Activated T-cell treated with anti-CD3 and anti-CD28 coated beads for 24 hours (primary cell): ENCODE measurements around the gene TTLL6.

Experiments
- DNase-seq: peaks from one replicate; pipeline ENCODE4 v3.0.0-alpha.2; 2020; ENCODE audit warnings: low read depth

Gene TTLL6

GRCh38 chr17:48759288-48759687 is 57.7 kb downstream of the TTLL6 start:
- DNase-seq, result no peak

- DNase-seq, result no peak
Observed at GRCh38 chr17:48757524-48757961, 59.5 kb downstream of the TTLL6 start.

- no peak for DNase-seq
Observed at GRCh38 chr17:48756830-48757251, 60.2 kb downstream of the TTLL6 start.

GRCh38 chr17:48755356-48755755 is 61.7 kb downstream of the TTLL6 start:
- no peak for DNase-seq

- no peak for DNase-seq
Observed at GRCh38 chr17:48754500-48755261, 62.3 kb downstream of the TTLL6 start.

- no peak for DNase-seq
Observed at GRCh38 chr17:48753794-48754499, 63.1 kb downstream of the TTLL6 start.

GRCh38 chr17:48752399-48753288 is 64.4 kb downstream of the TTLL6 start:
- no peak for DNase-seq

- no peak for DNase-seq
Observed at GRCh38 chr17:48751733-48752398, 65.2 kb downstream of the TTLL6 start.

GRCh38 chr17:48751172-48751571 is 65.9 kb downstream of the TTLL6 start:
- no peak for DNase-seq

- no peak for DNase-seq
Observed at GRCh38 chr17:48749621-48750553, 67.1 kb downstream of the TTLL6 start.

GRCh38 chr17:48748718-48749566 is 68.1 kb downstream of the TTLL6 start:
- DNase-seq, result no peak

- no peak for DNase-seq
Observed at GRCh38 chr17:48747445-48748363, 69.3 kb downstream of the TTLL6 start.

- DNase-seq, result no peak
Observed at GRCh38 chr17:48746916-48747444, 70.0 kb downstream of the TTLL6 start.

- DNase-seq, result no peak
Observed at GRCh38 chr17:48745381-48746275, 71.4 kb downstream of the TTLL6 start.

GRCh38 chr17:48740537-48740936 is 76.5 kb downstream of the TTLL6 start:
- no peak for DNase-seq

GRCh38 chr17:48738803-48739526 is 78.1 kb downstream of the TTLL6 start:
- DNase-seq, result no peak

- DNase-seq, result no peak
Observed at GRCh38 chr17:48738424-48738802, 78.6 kb downstream of the TTLL6 start.
